Astrocyte (in vitro differentiated cells and primary cell): ENCODE data around the gene IQCE. TPM values are rescaled to one million over a fixed set of nuclear protein-coding genes. Genes with fewer than 3 reads are reported as not detected.

Source experiments
- DNase-seq: peaks from one replicate; pipeline ENCODE4 v3.0.0-alpha.2; 2010; ENCODE audit warnings: low read depth
- FAIRE-seq: peaks from 2 replicates; lab custom pipeline; 2011; peaks lifted over from hg19 to GRCh38; lab: Jason Lieb, UNC
- H2AFZ ChIP-seq: 2 replicates; pipeline ENCODE4 v1.6.0; 2012; ENCODE audit warnings: low read depth, low read length, inconsistent platforms
- H3K27ac ChIP-seq: 2 replicates; pipeline ENCODE4 v1.5.1; 2011; ENCODE audit warnings: low read depth, low read length, inconsistent platforms
- H3K27me3 ChIP-seq: 2 replicates; pipeline ENCODE4 v1.6.0; 2011; ENCODE audit warnings: low read length, inconsistent platforms; ENCODE audit not compliant: insufficient read depth
- H3K36me3 ChIP-seq: 2 replicates; pipeline ENCODE4 v1.5.1; 2011; ENCODE audit warnings: low read length, inconsistent platforms; ENCODE audit not compliant: insufficient read depth
- H3K4me1 ChIP-seq: 2 replicates; pipeline ENCODE4 v1.5.1; 2011; ENCODE audit warnings: low read length, inconsistent platforms; ENCODE audit not compliant: insufficient read depth
- H3K4me2 ChIP-seq: 2 replicates; pipeline ENCODE4 v1.6.0; 2012; ENCODE audit warnings: low read length, inconsistent platforms
- H3K4me3 ChIP-seq: 2 replicates; pipeline ENCODE4 v1.5.1; 2011; ENCODE audit warnings: low read depth, mild to moderate bottlenecking, low read length, inconsistent platforms; ENCODE audit not compliant: insufficient read depth
- H3K79me2 ChIP-seq: 2 replicates; pipeline ENCODE4 v1.6.0; 2012; ENCODE audit warnings: mild to moderate bottlenecking, low read length, inconsistent platforms; ENCODE audit not compliant: insufficient read depth
- H3K9ac ChIP-seq: 2 replicates; pipeline ENCODE4 v1.6.0; 2012; ENCODE audit warnings: mild to moderate bottlenecking, low read length, inconsistent platforms
- H3K9me3 ChIP-seq: 2 replicates; pipeline ENCODE4 v1.5.1; 2012; ENCODE audit warnings: low read depth, mild to moderate bottlenecking, low read length, inconsistent platforms; ENCODE audit not compliant: insufficient read depth
- H4K20me1 ChIP-seq: 2 replicates; pipeline ENCODE4 v1.6.0; 2012; ENCODE audit warnings: low read length, inconsistent platforms; ENCODE audit not compliant: insufficient read depth
- H3K27ac Mint-ChIP-seq: one replicate; pipeline ENCODE4 v1.8.0; 2021; ENCODE audit warnings: mild to moderate bottlenecking, mixed read lengths; ENCODE audit not compliant: unreplicated experiment
- H3K27me3 Mint-ChIP-seq: one replicate; pipeline ENCODE4 v1.8.0; 2021; ENCODE audit warnings: low read depth, mixed read lengths; ENCODE audit not compliant: unreplicated experiment
- H3K36me3 Mint-ChIP-seq: one replicate; pipeline ENCODE4 v1.8.0; 2021; ENCODE audit warnings: low read depth, mixed read lengths; ENCODE audit not compliant: unreplicated experiment
- H3K4me1 Mint-ChIP-seq: one replicate; pipeline ENCODE4 v1.8.0; 2021; ENCODE audit warnings: low read depth, mixed read lengths; ENCODE audit not compliant: unreplicated experiment
- H3K4me3 Mint-ChIP-seq: one replicate; pipeline ENCODE4 v1.8.0; 2021; ENCODE audit warnings: mild to moderate bottlenecking, moderate library complexity, mixed read lengths; ENCODE audit not compliant: unreplicated experiment
- H3K9me3 Mint-ChIP-seq: one replicate; pipeline ENCODE4 v1.8.0; 2021; ENCODE audit warnings: mild to moderate bottlenecking, mixed read lengths; ENCODE audit not compliant: unreplicated experiment
- EZH2 ChIP-seq: IDR thresholded peaks from 2 replicates; pipeline ENCODE4 v1.6.1; 2012; ENCODE audit warnings: mild to moderate bottlenecking, low read length, inconsistent platforms; ENCODE audit not compliant: insufficient read depth
- total RNA-seq: library from RNA; stranded (reverse); gene quantifications from 2 replicates; pipeline ENCODE4 v1.2.1, GENCODE V29; 2021
- TF ChIP-seq, protein P1 (sequence below): IDR thresholded peaks from 2 replicates; pipeline ENCODE4 v1.5.1; 2011; ENCODE audit warnings: low read depth, mild to moderate bottlenecking, inconsistent platforms, low read length, moderate library complexity; ENCODE audit not compliant: insufficient read depth

The IQCE gene
- total RNA-seq, 1 donor from 2014 or later: 13.1 TPM

DNA sequence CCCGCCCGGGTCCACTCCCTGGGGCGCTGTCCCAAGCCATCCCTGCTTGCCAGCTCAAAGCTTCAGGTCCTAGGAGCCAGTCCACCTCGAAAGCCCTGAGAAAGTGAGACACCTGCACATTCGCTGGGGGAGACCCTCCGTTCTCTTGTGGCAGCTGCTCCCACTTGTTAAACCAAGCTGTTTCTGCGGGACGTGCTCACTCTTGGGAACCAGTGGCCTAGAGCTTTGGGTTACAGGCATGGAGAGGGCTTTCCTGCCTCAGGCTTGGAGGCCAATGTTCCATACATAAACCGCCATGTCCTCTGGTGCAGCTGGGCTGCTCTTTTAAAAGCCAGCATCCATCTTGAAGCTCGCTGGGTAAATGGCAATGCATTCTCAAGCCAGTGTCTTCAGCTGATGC, 53.1 kb downstream of the IQCE start:
- peaks cover 5% of the 10 kb centered on the region for H4K20me1 ChIP-seq
- H3K36me3 ChIP-seq: no peaks in the 10 kb centered on the region
- H3K4me3 ChIP-seq: no peak overlapping the region
- no peak overlapping the region for H3K4me3 Mint-ChIP-seq
- peaks cover 13% of the 10 kb centered on the region for H3K4me1 Mint-ChIP-seq
- no peak for TF ChIP-seq EZH2
- no peaks in the 10 kb centered on the region for H3K9me3 Mint-ChIP-seq
- H3K27ac ChIP-seq: no peak overlapping the region
- H3K27me3 Mint-ChIP-seq: peaks cover 7% of the 10 kb centered on the region
- DNase-seq: no peak
- H3K4me2 ChIP-seq: no peak overlapping the region
- H3K27ac Mint-ChIP-seq: no peak overlapping the region
- H3K27me3 ChIP-seq: peaks cover 23% of the 10 kb centered on the region
- no peaks in the 10 kb centered on the region for H3K79me2 ChIP-seq
- H2AFZ ChIP-seq: no peak overlapping the region
- peaks cover 6% of the 10 kb centered on the region for H3K36me3 Mint-ChIP-seq
- H3K9me3 ChIP-seq: no peaks in the 10 kb centered on the region
- peaks cover 9% of the 10 kb centered on the region for H3K4me1 ChIP-seq
- no peak overlapping the region for H3K9ac ChIP-seq
- no peak for FAIRE-seq

DNA sequence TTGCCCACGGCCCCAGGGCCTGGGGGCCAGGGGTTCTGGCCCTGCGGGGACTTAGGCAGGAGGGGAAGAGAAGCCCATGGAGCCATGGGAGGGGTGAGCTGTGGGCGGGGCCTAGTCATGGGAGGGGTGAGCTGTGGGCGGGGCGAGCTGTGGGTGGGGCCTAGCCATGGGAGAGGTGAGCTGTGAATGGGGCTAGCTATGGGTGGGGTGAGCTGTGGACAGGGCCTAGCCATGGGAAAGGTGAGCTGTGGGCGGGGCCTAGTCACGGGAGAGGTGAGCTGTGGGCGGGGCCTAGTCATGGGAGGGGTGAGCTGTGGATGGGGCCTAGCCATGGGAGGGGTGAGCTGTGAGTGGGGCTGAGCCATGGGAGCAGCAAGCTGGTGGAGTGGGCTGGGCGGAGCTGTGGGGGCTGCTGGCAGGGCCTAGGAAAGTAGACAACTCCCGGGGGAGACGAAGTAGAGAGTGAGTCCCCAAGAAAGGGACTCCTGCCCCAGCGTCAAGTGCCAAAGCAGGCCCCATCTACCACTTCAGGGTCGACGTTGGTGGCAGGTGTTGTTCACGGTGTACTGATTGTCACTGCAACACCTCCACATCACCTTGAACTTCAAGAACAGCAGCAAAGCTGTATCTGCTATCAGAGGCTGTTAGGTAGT, 53.8 kb downstream of the IQCE start:
- Histone ChIP-seq H3K9ac (no peak overlapping the region), H3K27ac (no peak overlapping the region), H3K36me3 (no peaks in the 10 kb centered on the region), H3K9me3 (no peaks in the 10 kb centered on the region), H3K4me3 (no peak overlapping the region), H3K4me2 (no peak overlapping the region), H3K79me2 (no peaks in the 10 kb centered on the region), H3K4me1 (peaks cover 12% of the 10 kb centered on the region), H4K20me1 (peaks cover 5% of the 10 kb centered on the region), H3K27me3 (peaks cover 23% of the 10 kb centered on the region), H2AFZ (no peak overlapping the region)
- H3K4me3 Mint-ChIP-seq: no peak overlapping the region
- FAIRE-seq (no peak), DNase-seq (no peak)
- TF ChIP-seq, protein P1, sequence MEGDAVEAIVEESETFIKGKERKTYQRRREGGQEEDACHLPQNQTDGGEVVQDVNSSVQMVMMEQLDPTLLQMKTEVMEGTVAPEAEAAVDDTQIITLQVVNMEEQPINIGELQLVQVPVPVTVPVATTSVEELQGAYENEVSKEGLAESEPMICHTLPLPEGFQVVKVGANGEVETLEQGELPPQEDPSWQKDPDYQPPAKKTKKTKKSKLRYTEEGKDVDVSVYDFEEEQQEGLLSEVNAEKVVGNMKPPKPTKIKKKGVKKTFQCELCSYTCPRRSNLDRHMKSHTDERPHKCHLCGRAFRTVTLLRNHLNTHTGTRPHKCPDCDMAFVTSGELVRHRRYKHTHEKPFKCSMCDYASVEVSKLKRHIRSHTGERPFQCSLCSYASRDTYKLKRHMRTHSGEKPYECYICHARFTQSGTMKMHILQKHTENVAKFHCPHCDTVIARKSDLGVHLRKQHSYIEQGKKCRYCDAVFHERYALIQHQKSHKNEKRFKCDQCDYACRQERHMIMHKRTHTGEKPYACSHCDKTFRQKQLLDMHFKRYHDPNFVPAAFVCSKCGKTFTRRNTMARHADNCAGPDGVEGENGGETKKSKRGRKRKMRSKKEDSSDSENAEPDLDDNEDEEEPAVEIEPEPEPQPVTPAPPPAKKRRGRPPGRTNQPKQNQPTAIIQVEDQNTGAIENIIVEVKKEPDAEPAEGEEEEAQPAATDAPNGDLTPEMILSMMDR: no peak
- no peak for TF ChIP-seq EZH2
- peaks cover 16% of the 10 kb centered on the region for H3K4me1 Mint-ChIP-seq
- peaks cover 10% of the 10 kb centered on the region for H3K27me3 Mint-ChIP-seq
- no peaks in the 10 kb centered on the region for H3K9me3 Mint-ChIP-seq
- no peak overlapping the region for H3K27ac Mint-ChIP-seq
- H3K36me3 Mint-ChIP-seq: peaks cover 6% of the 10 kb centered on the region

DNA sequence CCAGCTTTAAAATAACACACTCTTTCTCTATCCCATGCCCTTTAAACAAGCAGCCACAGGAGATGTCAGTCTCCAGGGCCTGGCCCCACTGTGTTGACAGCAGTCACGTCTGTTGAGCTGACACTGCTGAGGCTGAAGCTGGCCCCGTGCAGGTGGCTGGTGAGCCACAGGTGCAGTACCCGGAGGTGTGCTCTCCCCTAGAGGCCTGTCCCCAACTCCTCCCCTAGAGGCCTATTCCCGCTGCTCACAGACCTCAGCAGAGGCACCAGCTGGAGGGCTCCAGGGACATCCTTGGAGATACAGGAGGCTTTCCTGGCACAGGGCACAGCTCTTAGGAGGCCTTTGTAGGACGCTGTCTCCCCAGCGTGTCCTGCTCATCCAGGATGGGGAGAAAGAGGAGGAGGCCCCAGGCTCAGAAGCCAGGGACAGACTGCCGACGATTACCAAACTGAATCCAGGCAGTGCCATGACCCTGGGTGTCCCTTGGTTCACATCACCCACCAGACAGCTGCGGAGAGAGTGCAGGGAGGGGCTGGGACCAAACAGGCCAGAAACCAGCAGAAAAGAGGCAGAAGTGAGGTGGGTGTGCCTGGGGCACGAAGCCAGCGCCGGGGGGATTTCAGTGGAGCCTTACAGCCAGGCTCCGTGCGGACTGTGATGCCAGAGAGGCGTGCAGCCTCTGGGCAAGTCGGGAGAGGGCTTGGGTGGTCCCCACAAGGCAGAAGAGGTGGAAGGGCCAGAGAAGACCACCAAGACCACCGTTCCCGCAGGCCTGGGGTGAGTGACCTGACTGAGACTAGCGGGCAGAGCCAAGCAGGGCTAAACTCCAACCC, 54.5 kb downstream of the IQCE start:
- Histone ChIP-seq H3K9me3 (no peaks in the 10 kb centered on the region), H4K20me1 (peaks cover 5% of the 10 kb centered on the region), H2AFZ (no peak overlapping the region), H3K27ac (no peak overlapping the region), H3K27me3 (peaks cover 23% of the 10 kb centered on the region), H3K36me3 (no peaks in the 10 kb centered on the region), H3K4me1 (peaks cover 16% of the 10 kb centered on the region), H3K4me2 (peak overlapping the region; percentile 50), H3K9ac (peak overlapping the region; percentile 9), H3K79me2 (no peaks in the 10 kb centered on the region), H3K4me3 (no peak overlapping the region)
- no peaks in the 10 kb centered on the region for H3K9me3 Mint-ChIP-seq
- H3K27me3 Mint-ChIP-seq: peaks cover 11% of the 10 kb centered on the region
- DNase-seq: no peak
- no peak overlapping the region for H3K4me3 Mint-ChIP-seq
- H3K27ac Mint-ChIP-seq: no peak overlapping the region
- TF ChIP-seq, protein P1: no peak
- no peak for TF ChIP-seq EZH2
- no peak for FAIRE-seq
- H3K36me3 Mint-ChIP-seq: peaks cover 6% of the 10 kb centered on the region
- H3K4me1 Mint-ChIP-seq: peaks cover 18% of the 10 kb centered on the region
